Prostate gland (tissue), 2 donors: ENCODE measurements around the gene TRAF5. TPM values are rescaled to one million over a fixed set of nuclear protein-coding genes. Genes with fewer than 3 reads are reported as not detected.

ENCODE experiments used
- DNase-seq: peaks from one replicate; pipeline ENCODE4 v3.0.0-alpha.2; 2019; ENCODE audit warnings: low spot score
- H3K27ac ChIP-seq, 2 donors: fragments of 200-600 bp; sonication (generic); 2 replicates each; pipeline ENCODE4 v1.5.1; 2017 to 2019
- H3K27me3 ChIP-seq: fragments of 200-600 bp; sonication (generic); replicated peaks from 2 replicates; pipeline ENCODE4 v1.5.1; 2019; ENCODE audit not compliant: insufficient read depth
- H3K36me3 ChIP-seq, 2 donors: fragments of 200-600 bp; sonication (generic); 1 replicate in 1 of 2; 2 replicates in 1 of 2; pipeline versions ENCODE4 v1.5.1 to v1.8.1; 2017 to 2019
- H3K4me1 ChIP-seq: fragments of 200-600 bp; sonication (generic); replicated peaks from 2 replicates; pipeline ENCODE4 v1.5.1; 2019
- H3K4me3 ChIP-seq, 2 donors: fragments of 200-600 bp; sonication (generic); 2 replicates each; pipeline ENCODE4 v1.5.1; 2017 to 2019
- H3K9me3 ChIP-seq: fragments of 200-600 bp; sonication (generic); 2 replicates; pipeline ENCODE4 v1.5.1; 2017
- POLR2A ChIP-seq: fragments of 450-650 bp; IDR thresholded peaks from one replicate; pipeline ENCODE4 v1.6.1; 2016; ENCODE audit warnings: antibody characterized with exemption, mild to moderate bottlenecking
- POLR2AphosphoS5 ChIP-seq: sonication (generic); formaldehyde crosslinking; IDR thresholded peaks from one replicate; pipeline ENCODE4 v1.6.1; 2017; ENCODE audit warnings: antibody characterized with exemption
- WGBS: methylation state at CpG from one replicate; pipeline ENCODE4 v1.1.5; 2018; 5-methylcytosine and 5-hydroxymethylcytosine counted together
- intact Hi-C: fragments of 100-400 bp; cut with DNase I; formaldehyde crosslinking; loops from one replicate; pipeline ENCODE4 v1.14.2; 2022
- total RNA-seq, 2 donors: library from RNA; depleted of rRNA; stranded (reverse); fragments of >200 nt; gene quantifications; one replicate each; pipeline ENCODE4 v1.1.0, GENCODE V29; 2016
- TF ChIP-seq, protein P1 (sequence below), 4 experiments: fragments of 200-600 bp in 2 of 4; fragments of 450-650 bp in 2 of 4; sonication (generic) in 2 of 4; IDR thresholded peaks; 1 replicate in 3 of 4; 2 replicates in 1 of 4; pipeline ENCODE4 v1.5.1; 2016 to 2019; ENCODE audit warnings: antibody characterized with exemption in 4 of 4, mild to moderate bottlenecking in 2 of 4, moderate library complexity in 2 of 4

Gene TRAF5
- total RNA-seq, 2 donors from 2014 or later: 8.0 to 12.6 TPM

DNA sequence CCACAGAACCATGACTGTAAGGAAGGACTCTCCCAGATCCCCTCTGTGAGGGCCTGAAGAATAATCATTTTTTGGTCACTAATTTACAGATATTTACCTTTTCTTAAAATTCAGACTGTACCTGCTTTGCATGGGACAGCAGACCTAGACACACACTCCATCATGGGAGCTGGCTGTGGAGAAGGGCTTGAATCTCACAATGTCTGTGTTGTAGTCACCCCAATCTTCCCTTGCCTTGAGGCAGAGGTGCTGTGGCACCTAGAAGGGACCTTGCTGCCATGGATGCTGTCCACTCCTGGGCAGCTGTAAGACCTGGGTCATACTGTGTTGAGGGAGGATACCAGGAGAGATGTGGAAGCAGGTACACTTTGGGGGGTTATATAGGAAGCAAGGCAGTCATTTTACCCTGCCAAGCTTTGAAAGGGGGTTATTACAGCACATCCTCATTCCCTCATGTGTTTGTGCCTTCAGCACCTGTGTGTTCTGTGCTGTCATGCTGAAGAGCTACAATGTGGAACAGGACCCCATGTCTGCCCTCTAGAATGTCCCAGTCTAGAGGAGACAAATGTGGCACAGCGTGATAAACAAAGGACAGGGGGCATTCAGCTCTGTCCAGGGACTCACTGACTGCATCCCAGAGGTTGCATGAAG is 27.1 kb downstream of the TRAF5 start:
- intact Hi-C loops: no loop called here
- Histone ChIP-seq H3K4me3 (no peak overlapping the region), H3K27me3 (no peaks in the 10 kb centered on the region), H3K4me1 (no peaks in the 10 kb centered on the region), H3K27ac (no peak overlapping the region), H3K9me3 (no peaks in the 10 kb centered on the region), H3K36me3 (no peaks in the 10 kb centered on the region)
- no peak for DNase-seq
- WGBS: 0% methylated on average over 1 of the region's 1 CpG
- TF ChIP-seq POLR2AphosphoS5: no peak
- TF ChIP-seq, protein P1, sequence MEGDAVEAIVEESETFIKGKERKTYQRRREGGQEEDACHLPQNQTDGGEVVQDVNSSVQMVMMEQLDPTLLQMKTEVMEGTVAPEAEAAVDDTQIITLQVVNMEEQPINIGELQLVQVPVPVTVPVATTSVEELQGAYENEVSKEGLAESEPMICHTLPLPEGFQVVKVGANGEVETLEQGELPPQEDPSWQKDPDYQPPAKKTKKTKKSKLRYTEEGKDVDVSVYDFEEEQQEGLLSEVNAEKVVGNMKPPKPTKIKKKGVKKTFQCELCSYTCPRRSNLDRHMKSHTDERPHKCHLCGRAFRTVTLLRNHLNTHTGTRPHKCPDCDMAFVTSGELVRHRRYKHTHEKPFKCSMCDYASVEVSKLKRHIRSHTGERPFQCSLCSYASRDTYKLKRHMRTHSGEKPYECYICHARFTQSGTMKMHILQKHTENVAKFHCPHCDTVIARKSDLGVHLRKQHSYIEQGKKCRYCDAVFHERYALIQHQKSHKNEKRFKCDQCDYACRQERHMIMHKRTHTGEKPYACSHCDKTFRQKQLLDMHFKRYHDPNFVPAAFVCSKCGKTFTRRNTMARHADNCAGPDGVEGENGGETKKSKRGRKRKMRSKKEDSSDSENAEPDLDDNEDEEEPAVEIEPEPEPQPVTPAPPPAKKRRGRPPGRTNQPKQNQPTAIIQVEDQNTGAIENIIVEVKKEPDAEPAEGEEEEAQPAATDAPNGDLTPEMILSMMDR (IDR thresholded peaks at IDR 0.05): no peak
- TF ChIP-seq POLR2A: no peak

- DNase-seq: no peak
- Histone ChIP-seq H3K9me3 (no peaks in the 10 kb centered on the region), H3K36me3 (no peaks in the 10 kb centered on the region), H3K4me3 (no peak overlapping the region), H3K4me1 (no peaks in the 10 kb centered on the region), H3K27me3 (no peaks in the 10 kb centered on the region), H3K27ac (no peak overlapping the region)
- no peak for TF ChIP-seq POLR2A
- TF ChIP-seq POLR2AphosphoS5: no peak
- TF ChIP-seq, protein P1 (IDR thresholded peaks at IDR 0.05): no peak
- intact Hi-C loops: no loop called here
- 89% methylated on average over 4 of the region's 4 CpGs for WGBS
These were observed 29.2 kb downstream of the TRAF5 start for GRCh38 chr1:211355873-211356272.

DNA sequence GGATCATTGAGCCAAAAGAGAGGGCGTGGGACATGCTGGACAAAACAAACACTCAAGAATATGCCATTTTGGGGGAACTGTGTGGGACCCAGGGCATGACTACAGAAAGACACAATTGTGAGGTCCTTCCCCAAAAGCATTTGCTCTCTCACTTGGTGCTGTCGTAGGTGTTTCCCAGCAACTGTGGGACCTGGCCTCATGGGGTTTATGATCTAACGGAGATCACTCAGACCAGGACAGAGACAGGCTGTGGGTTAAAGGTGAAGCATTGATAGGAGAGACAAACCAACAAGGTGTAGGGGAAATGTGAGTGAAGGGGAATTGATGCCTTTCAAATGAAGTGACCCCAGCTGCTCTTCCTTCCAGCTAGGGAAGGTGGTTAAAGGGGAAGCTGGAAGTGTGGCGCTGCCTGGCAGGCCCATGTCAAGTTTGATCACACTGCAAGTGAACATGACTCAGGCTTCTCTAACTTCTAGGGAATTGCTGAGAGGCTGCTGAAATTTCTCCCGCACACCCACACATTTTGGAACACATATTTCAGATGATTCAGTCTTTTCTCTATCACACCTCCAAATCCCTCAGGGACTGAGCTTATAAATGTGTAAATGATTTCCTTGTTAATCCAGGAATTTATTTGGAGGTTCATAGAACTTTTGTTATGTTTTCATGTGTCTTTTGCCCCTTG is 30.2 kb downstream of the TRAF5 start:
- H3K27me3 ChIP-seq: no peaks in the 10 kb centered on the region
- DNase-seq: no peak
- H3K36me3 ChIP-seq: no peaks in the 10 kb centered on the region
- no peak overlapping the region for H3K4me3 ChIP-seq
- TF ChIP-seq, protein P1 (IDR thresholded peaks at IDR 0.05): no peak
- TF ChIP-seq POLR2AphosphoS5: no peak
- no peak for TF ChIP-seq POLR2A
- no peaks in the 10 kb centered on the region for H3K4me1 ChIP-seq
- H3K27ac ChIP-seq: no peak overlapping the region
- 75% methylated on average over 5 of the region's 5 CpGs for WGBS
- H3K9me3 ChIP-seq: no peaks in the 10 kb centered on the region
- intact Hi-C loops: no loop called here

- H3K4me1 ChIP-seq: no peaks in the 10 kb centered on the region
- TF ChIP-seq POLR2A: no peak
- TF ChIP-seq, protein P1 (IDR thresholded peaks at IDR 0.05): no peak
- no peak for TF ChIP-seq POLR2AphosphoS5
- H3K4me3 ChIP-seq: no peak overlapping the region
- intact Hi-C loops: no loop called here
- no peak for DNase-seq
- no peaks in the 10 kb centered on the region for H3K9me3 ChIP-seq
- H3K27me3 ChIP-seq: no peaks in the 10 kb centered on the region
- 95% methylated on average over 1 of the region's 1 CpG for WGBS
- H3K27ac ChIP-seq: no peak overlapping the region
- H3K36me3 ChIP-seq: no peaks in the 10 kb centered on the region
These were observed 32.1 kb downstream of the TRAF5 start for GRCh38 chr1:211358685-211359084.

- no peaks in the 10 kb centered on the region for H3K36me3 ChIP-seq
- H3K27ac ChIP-seq: no peak overlapping the region
- H3K9me3 ChIP-seq: no peaks in the 10 kb centered on the region
- 79% methylated on average over 3 of the region's 3 CpGs for WGBS
- intact Hi-C loops: no loop called here
- no peak overlapping the region for H3K4me3 ChIP-seq
- TF ChIP-seq POLR2A (no peak), POLR2AphosphoS5 (no peak)
- TF ChIP-seq, protein P1 (IDR thresholded peaks at IDR 0.05): no peak
- no peak for DNase-seq
- H3K27me3 ChIP-seq: no peaks in the 10 kb centered on the region
- no peaks in the 10 kb centered on the region for H3K4me1 ChIP-seq
These were observed 33.2 kb downstream of the TRAF5 start for GRCh38 chr1:211359876-211360275.
